ENCODE results near the gene CDYL.

Gene CDYL

DNA sequence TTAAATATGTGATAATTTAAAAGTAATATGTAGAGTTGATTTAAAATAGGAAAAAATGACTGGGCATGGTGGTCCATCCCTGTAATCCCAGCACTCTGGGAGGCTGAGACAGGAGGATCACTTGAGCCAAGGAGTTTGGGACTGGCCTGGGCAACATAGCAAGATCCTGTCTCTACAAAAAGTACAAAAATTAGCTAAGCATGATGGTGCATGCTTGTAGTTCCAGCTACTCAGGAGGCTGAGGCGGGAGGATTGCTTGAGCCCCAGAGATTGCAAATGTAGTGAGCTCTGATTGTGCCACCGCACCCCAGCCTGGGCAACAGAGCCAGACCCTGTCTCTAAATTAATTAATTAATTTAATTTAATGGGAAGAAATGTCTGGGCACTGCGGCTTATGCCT, 44.2 kb upstream of the CDYL start:
- TF ChIP-seq, protein P1, sequence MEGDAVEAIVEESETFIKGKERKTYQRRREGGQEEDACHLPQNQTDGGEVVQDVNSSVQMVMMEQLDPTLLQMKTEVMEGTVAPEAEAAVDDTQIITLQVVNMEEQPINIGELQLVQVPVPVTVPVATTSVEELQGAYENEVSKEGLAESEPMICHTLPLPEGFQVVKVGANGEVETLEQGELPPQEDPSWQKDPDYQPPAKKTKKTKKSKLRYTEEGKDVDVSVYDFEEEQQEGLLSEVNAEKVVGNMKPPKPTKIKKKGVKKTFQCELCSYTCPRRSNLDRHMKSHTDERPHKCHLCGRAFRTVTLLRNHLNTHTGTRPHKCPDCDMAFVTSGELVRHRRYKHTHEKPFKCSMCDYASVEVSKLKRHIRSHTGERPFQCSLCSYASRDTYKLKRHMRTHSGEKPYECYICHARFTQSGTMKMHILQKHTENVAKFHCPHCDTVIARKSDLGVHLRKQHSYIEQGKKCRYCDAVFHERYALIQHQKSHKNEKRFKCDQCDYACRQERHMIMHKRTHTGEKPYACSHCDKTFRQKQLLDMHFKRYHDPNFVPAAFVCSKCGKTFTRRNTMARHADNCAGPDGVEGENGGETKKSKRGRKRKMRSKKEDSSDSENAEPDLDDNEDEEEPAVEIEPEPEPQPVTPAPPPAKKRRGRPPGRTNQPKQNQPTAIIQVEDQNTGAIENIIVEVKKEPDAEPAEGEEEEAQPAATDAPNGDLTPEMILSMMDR (conservative IDR thresholded peaks at IDR 0.05; ENCODE audit: low read depth, low read length): no peak
- no peak overlapping the region for H3K4me3 ChIP-seq (ENCODE audit: low read depth, low read length)
- DNase-seq (ENCODE audit: low read depth): no peak

DNA sequence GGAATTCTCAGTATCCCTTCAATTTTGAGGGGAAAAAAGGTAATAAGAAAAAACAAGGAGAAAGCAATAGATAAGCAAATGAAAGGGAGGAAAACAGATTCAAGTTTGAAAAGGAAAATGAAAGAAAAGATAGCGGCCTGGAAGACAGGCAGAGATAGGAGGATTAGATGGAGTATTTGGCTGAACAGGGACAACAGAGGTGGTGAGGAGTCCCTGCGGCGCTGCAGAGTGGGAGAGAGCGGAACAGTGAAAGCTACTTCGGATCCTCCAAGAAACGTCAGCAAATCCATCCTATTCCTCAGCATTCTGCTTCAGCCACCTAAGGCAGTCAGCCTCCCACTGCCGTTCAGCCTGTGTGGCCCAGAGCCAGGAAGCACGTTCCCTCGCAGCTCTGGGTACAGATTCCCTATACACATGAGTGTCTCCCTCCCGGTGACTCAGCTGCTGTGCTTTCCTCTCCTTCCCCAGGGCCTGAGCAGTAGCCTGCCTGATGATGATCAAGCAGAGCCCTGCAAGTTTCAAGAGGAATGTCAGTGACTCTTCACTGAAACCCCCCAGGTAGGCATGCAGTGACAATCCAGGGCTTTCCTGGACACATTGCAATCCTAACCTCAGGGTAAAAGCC, 43.4 kb upstream of the CDYL start:
- DNase-seq (ENCODE audit: low read depth): peak; percentile 88
- TF ChIP-seq, protein P1 (conservative IDR thresholded peaks at IDR 0.05; ENCODE audit: low read depth, low read length): no peak
- peak overlapping the region; percentile 57 for H3K4me3 ChIP-seq (ENCODE audit: low read depth, low read length)

DNA sequence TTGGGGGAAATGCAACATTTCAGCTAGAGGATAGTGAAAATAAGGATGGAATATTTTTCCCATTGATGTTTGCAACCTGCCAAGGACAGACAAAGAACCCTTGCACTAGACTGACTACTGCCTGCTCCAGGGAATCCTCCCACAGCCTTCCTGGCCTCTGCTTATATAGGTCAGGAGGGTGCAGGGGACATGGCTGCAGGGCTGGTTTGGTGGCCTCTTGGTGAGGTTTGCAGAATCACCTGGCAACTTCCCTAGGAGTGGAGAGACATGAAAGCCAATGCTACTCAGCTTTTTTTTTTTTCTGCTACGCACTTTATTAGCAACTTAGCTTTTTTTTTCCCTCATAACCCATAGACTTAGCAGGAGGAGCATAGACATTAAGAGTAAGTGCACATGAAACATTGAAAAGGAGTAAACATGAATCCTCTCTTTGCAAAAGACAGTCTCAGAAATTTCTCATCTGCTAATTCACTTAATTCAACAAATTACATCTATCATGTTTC, 39.8 kb upstream of the CDYL start:
- H3K4me3 ChIP-seq (ENCODE audit: low read depth, low read length): no peak overlapping the region
- DNase-seq (ENCODE audit: low read depth): no peak
- TF ChIP-seq, protein P1 (conservative IDR thresholded peaks at IDR 0.05; ENCODE audit: low read depth, low read length): no peak

DNA sequence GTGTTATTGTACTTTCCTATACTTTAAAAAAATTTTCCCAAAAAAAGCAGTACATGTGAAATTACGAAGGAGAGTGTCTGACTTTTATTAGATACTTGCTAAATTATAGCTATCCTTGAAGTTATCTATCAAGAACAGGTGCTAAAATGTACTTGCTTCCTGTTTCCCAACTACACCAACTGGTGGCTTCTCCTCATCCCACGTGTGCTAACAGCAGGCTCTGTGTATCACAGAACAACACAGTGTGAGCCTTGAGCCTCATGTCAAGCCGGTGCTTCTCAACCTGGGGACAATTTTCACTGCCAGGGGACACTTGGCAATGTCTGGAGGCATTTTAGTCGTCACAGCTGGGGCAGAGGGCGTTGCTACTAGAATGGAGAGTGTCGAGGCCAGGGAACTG, 36.2 kb upstream of the CDYL start:
- no peak overlapping the region for H3K4me3 ChIP-seq (ENCODE audit: low read depth, low read length)
- no peak for DNase-seq (ENCODE audit: low read depth)
- TF ChIP-seq, protein P1 (conservative IDR thresholded peaks at IDR 0.05; ENCODE audit: low read depth, low read length): no peak

DNA sequence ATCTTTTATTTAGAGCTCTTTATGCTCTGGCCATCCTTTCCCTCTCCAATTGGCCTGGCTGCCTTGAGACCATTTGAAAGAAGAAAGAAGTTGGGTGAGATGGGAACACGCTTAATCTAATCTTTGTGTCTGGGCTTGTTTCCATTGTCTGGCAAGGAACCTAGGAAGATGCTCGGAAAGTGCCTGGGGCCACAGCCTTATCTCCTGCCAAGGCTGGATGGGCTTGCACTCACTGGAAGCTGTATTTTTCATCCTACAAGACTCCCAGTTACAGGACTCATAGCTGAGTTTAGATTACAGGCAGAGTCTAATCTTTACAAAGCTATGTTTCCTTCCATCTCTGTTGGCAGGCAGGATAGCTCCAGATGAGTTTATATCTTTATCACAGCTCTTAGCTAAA, 33.1 kb upstream of the CDYL start:
- no peak overlapping the region for H3K4me3 ChIP-seq (ENCODE audit: low read depth, low read length)
- DNase-seq (ENCODE audit: low read depth): no peak
- TF ChIP-seq, protein P1 (conservative IDR thresholded peaks at IDR 0.05; ENCODE audit: low read depth, low read length): no peak

DNA sequence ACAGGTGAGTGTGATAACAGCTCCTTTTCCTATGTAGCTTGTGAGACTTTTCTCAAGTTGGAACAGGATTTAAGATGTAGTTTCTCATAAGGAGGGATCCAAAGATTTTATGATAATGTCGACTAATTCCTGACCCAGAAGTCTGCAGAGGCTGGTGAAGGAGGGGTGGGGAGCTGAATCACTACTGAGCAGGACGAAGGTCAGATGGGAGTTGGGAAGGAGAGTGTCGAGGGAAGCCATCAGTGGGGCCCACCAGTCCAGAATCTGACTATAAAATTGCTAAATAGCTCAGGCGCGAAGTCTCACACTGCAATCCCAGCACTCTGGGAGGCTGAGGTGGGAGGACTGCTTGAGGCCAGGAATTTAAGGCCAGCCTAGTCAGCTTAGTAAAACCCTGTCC, 32.3 kb upstream of the CDYL start:
- no peak for DNase-seq (ENCODE audit: low read depth)
- H3K4me3 ChIP-seq (ENCODE audit: low read depth, low read length): no peak overlapping the region
- TF ChIP-seq, protein P1 (conservative IDR thresholded peaks at IDR 0.05; ENCODE audit: low read depth, low read length): no peak

DNA sequence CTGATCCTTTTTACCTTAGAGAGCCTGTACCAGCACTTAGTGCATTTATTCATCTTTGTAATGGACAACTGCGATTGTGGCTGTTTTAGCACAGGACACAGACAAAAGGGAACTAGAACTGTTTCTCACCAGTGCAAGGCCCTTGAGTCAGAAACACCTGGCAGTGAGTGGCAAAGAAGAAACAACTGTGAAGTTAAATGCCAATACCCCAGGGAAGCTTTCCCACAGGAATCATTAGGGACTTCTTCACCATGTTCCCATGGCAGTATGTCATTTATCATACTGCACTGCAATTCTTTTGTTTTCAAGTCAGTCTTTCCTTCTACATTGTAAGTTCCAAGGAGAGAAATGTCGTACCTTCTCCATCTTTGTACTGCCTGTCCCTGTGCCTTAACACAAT, 28.6 kb upstream of the CDYL start:
- DNase-seq (ENCODE audit: low read depth): no peak
- TF ChIP-seq, protein P1 (conservative IDR thresholded peaks at IDR 0.05; ENCODE audit: low read depth, low read length): no peak
- no peak overlapping the region for H3K4me3 ChIP-seq (ENCODE audit: low read depth, low read length)
